ENCODE data around the gene SPTSSA. TPM values are rescaled to one million over a fixed set of nuclear protein-coding genes. Genes with fewer than 3 reads are reported as not detected.
"Not testable (repeated sequence)": the region's sequence is repeated elsewhere in the genome, so short reads cannot be mapped to it uniquely, and the experiment has no call there.

SPTSSA gene
- 14.9 and 19.6 TPM in 2 replicates for total RNA-seq (ENCODE audit: low replicate concordance)
- long read RNA-seq, transcript SPTSSA-201 (2 exons, 2,777 nt): major isoform, 129 of 129 reads
- long read RNA-seq, partial matches to known transcripts: 0 of 129 reads
- long read RNA-seq, other reads (novel, unspliced or antisense): 0 of 129 reads

- DNase-seq (ENCODE audit: extremely low spot score, unreplicated experiment): peak; percentile 92
- Mint-ChIP-seq H3K9me3 (no peaks in the 10 kb centered on the region), H3K27ac (peak within 1 kb of the TSS; percentile 89), H3K4me1 (ENCODE audit: unreplicated experiment) (peaks cover 24% of the 10 kb centered on the region), H3K4me3 (peak within 1 kb of the TSS; percentile 92), H3K27me3 (no peaks in the 10 kb centered on the region), H3K36me3 (no peaks in the 10 kb centered on the region)
- TF ChIP-seq CTCF (conservative IDR thresholded peaks at IDR 0.05): no peak
These were observed at the start of gene SPTSSA for GRCh38 chr14:34462132-34462893. SPTSSA (minus strand) TSS chr14:34462240; CDS start chr14:34462207, 33 bp downstream.

GRCh38 chr14:34507884-34508283, 45.8 kb upstream of the SPTSSA start:
- no peak for DNase-seq (ENCODE audit: extremely low spot score, unreplicated experiment)
- H3K36me3 Mint-ChIP-seq: no peaks in the 10 kb centered on the region
- no peak overlapping the region for H3K4me3 Mint-ChIP-seq
- no peak overlapping the region for H3K27ac Mint-ChIP-seq
- TF ChIP-seq CTCF (conservative IDR thresholded peaks at IDR 0.05): no peak
- no peaks in the 10 kb centered on the region for H3K9me3 Mint-ChIP-seq
- H3K4me1 Mint-ChIP-seq (ENCODE audit: unreplicated experiment): peaks cover 3% of the 10 kb centered on the region
- H3K27me3 Mint-ChIP-seq: no peaks in the 10 kb centered on the region

- Mint-ChIP-seq H3K4me1 (ENCODE audit: unreplicated experiment) (peaks cover 5% of the 10 kb centered on the region), H3K9me3 (no peaks in the 10 kb centered on the region), H3K27me3 (no peaks in the 10 kb centered on the region), H3K27ac (no peak overlapping the region), H3K36me3 (no peaks in the 10 kb centered on the region), H3K4me3 (no peak overlapping the region)
- no peak for DNase-seq (ENCODE audit: extremely low spot score, unreplicated experiment)
- TF ChIP-seq CTCF (conservative IDR thresholded peaks at IDR 0.05): no peak
These were observed 45.4 kb upstream of the SPTSSA start for GRCh38 chr14:34507459-34507858.

- not testable (repeated sequence) for H3K27ac Mint-ChIP-seq; H3K4me1 Mint-ChIP-seq (ENCODE audit: unreplicated experiment); H3K27me3 Mint-ChIP-seq; H3K36me3 Mint-ChIP-seq; DNase-seq (ENCODE audit: extremely low spot score, unreplicated experiment); H3K9me3 Mint-ChIP-seq; H3K4me3 Mint-ChIP-seq
These were observed 43.1 kb upstream of the SPTSSA start for GRCh38 chr14:34505124-34505491.

GRCh38 chr14:34504027-34504426, 42.0 kb upstream of the SPTSSA start:
- not testable (repeated sequence) for H3K9me3 Mint-ChIP-seq; H3K36me3 Mint-ChIP-seq; H3K4me3 Mint-ChIP-seq; DNase-seq (ENCODE audit: extremely low spot score, unreplicated experiment); H3K27ac Mint-ChIP-seq; H3K27me3 Mint-ChIP-seq; H3K4me1 Mint-ChIP-seq (ENCODE audit: unreplicated experiment)

GRCh38 chr14:34502545-34503225, 40.6 kb upstream of the SPTSSA start:
- Mint-ChIP-seq H3K4me3 (no peak overlapping the region), H3K4me1 (ENCODE audit: unreplicated experiment) (peaks cover 9% of the 10 kb centered on the region), H3K9me3 (no peaks in the 10 kb centered on the region), H3K27ac (no peak overlapping the region), H3K27me3 (peaks cover 3% of the 10 kb centered on the region), H3K36me3 (no peaks in the 10 kb centered on the region)
- DNase-seq (ENCODE audit: extremely low spot score, unreplicated experiment): no peak
- no peak for TF ChIP-seq CTCF (conservative IDR thresholded peaks at IDR 0.05)

All from type B pancreatic cell (in vitro differentiated cells).